Lung (tissue), 12 donors: ENCODE data around the gene ADORA1. TPM values are rescaled to one million over a fixed set of nuclear protein-coding genes. Genes with fewer than 3 reads are reported as not detected.

Source experiments
- ATAC-seq: fragments of 200-7000 bp; cut with Tn5 transposase; one replicate; pipeline ENCODE4 v1.9.1; 2020; ENCODE audit warnings: moderate number of reproducible peaks; ENCODE audit not compliant: insufficient read depth, low FRiP score
- DNase-seq, 3 donors: peaks; one replicate each; pipeline ENCODE4 v3.0.0-alpha.2; 2013 to 2017
- H3K27ac ChIP-seq, 2 donors: one replicate each; pipeline ENCODE4 v1.5.1; 2013; ENCODE audit warnings: mild to moderate bottlenecking in 2 of 2, moderate library complexity in 2 of 2, control low read depth in 1 of 2, inconsistent platforms in 1 of 2, low read depth in 1 of 2, low read length in 1 of 2
- H3K27me3 ChIP-seq, 3 donors: one replicate each; pipeline ENCODE4 v1.5.1; 2013; ENCODE audit warnings: low read length in 2 of 3; ENCODE audit not compliant: control insufficient read depth in 3 of 3, insufficient read depth in 3 of 3
- H3K36me3 ChIP-seq, 4 donors: one replicate each; pipeline ENCODE4 v1.5.1; 2013; ENCODE audit warnings: low read length in 4 of 4, mild to moderate bottlenecking in 1 of 4, moderate library complexity in 1 of 4; ENCODE audit not compliant: control insufficient read depth in 4 of 4, insufficient read depth in 4 of 4
- H3K4me1 ChIP-seq, 5 donors: one replicate each; pipeline ENCODE4 v1.5.1; 2013; ENCODE audit warnings: low read length in 5 of 5, mild to moderate bottlenecking in 2 of 5, moderate library complexity in 1 of 5; ENCODE audit not compliant: control insufficient read depth in 5 of 5, insufficient read depth in 5 of 5
- H3K4me3 ChIP-seq: one replicate; pipeline ENCODE4 v1.5.1; 2013; ENCODE audit warnings: mild to moderate bottlenecking, control low read depth, moderate library complexity
- H3K9ac ChIP-seq, 2 donors: one replicate each; pipeline ENCODE4 v1.5.1; 2013; ENCODE audit warnings: low read length in 2 of 2, control low read depth in 1 of 2; ENCODE audit not compliant: insufficient read depth in 1 of 2
- H3K9me3 ChIP-seq, 4 donors: one replicate each; pipeline ENCODE4 v1.5.1; 2013; ENCODE audit warnings: low read length in 3 of 4, mild to moderate bottlenecking in 1 of 4, moderate library complexity in 1 of 4; ENCODE audit not compliant: control insufficient read depth in 4 of 4, insufficient read depth in 3 of 4
- CTCF ChIP-seq: IDR thresholded peaks from 2 replicates; pipeline ENCODE4 v1.5.1; 2012; ENCODE audit warnings: mild to moderate bottlenecking; ENCODE audit errors: control extremely low read depth, extremely low read depth
- WGBS, 2 donors: extraction: QIAGEN DNeasy Blood & Tissue Kit; methylation state at CpG; one replicate each; pipeline ENCODE4 v1.1.7; 2013; 5-methylcytosine and 5-hydroxymethylcytosine counted together
- polyA plus RNA-seq, 2 donors: library from polyadenylated mRNA; stranded (reverse); fragments of 200-250 nt; gene quantifications; one replicate each; pipeline ENCODE4 v1.2.1, GENCODE V29; 2013
- total RNA-seq, 2 donors: library from RNA; depleted of rRNA in 1 of 2; stranded (reverse); fragments of >200 nt in 1 of 2; gene quantifications; one replicate each; pipeline ENCODE4 v1.2.1, GENCODE V29; 2014 to 2021
- donor health status: control.
- donor health status: control.
- donor health status: Bipolar disorder and iron deficiency.
- donor health status: healthy.
- donor health status: DM: yes; HTN: yes; CAD: no.

ADORA1 gene
- total and polyA plus RNA-seq, 4 donors: 0.57 to 2.3 (median 0.79) TPM

DNA sequence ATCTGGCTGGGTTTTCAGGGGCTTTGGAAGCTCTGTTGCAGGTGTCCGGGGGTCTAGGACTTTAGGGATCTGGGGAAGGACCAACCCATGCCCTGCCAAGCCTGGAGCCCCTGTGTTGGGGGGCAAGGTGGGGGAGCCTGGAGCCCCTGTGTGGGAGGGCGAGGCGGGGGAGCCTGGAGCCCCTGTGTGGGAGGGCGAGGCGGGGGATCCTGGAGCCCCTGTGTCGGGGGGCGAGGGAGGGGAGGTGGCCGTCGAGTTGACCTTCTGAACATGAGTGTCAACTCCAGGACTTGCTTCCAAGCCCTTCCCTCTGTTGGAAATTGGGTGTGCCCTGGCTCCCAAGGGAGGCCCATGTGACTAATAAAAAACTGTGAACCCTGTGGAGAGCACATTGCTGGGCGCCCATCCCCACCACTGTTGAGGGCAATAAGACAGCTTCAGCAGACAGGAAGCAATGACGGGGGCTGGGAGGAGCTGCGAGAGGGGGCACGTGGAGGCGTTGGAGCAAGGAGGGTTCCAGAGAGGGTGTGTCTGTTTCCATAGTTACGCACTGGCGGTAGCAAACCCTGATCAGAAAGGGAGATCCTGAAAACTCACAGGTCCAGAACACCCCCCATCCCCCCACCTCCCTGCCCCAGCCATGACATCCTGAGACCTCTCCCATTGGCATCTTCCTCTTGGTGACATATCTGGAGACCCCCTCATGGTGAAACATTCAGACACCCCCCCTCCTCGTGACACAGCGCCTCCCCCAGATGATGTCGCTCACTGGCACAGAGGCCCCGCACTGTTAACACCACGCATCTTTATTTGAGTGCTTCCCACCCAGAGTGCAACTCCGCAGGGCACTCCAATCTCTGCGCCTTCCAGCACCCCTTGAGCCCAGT, 39.7 kb downstream of the ADORA1 start:
- ATAC-seq (no peak), DNase-seq (no peak)
- H3K9me3 ChIP-seq: peaks cover 0 to 1% (median 0%) of the 10 kb centered on the region in 4 donors
- H3K4me1 ChIP-seq: no peaks in the 10 kb centered on the region
- no peak for TF ChIP-seq CTCF
- H3K9ac ChIP-seq: no peak overlapping the region
- H3K27ac ChIP-seq: no peak overlapping the region
- H3K4me3 ChIP-seq: no peak overlapping the region
- 82 to 85% methylated on average over 23 of the region's 23 CpGs for WGBS, 2 donors
- peaks cover 0 to 3% (median 0%) of the 10 kb centered on the region in 3 donors for H3K27me3 ChIP-seq
- H3K36me3 ChIP-seq: no peaks in the 10 kb centered on the region

DNA sequence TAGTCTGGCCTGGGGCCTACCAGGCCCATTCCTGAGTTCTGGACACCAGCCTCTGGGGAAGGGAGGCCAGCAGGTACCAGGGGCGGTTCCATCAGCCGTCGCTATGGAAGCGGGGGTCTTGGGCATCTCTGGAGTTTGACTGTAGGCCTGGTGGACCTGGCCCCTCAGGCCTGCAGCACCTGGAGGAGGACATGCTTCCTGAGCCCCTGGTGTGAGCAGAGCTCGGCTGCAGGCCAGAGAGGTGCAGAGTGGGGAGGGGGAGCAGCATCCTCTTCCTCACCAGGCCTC, 40.3 kb downstream of the ADORA1 start:
- peaks cover 0 to 3% (median 0%) of the 10 kb centered on the region in 3 donors for H3K27me3 ChIP-seq
- H3K9ac ChIP-seq: no peak overlapping the region
- DNase-seq (no peak), ATAC-seq (no peak)
- no peak for TF ChIP-seq CTCF
- H3K27ac ChIP-seq: no peak overlapping the region
- H3K4me3 ChIP-seq: no peak overlapping the region
- H3K9me3 ChIP-seq: peaks cover 0 to 1% (median 0%) of the 10 kb centered on the region in 4 donors
- WGBS, 2 donors: 92 to 96% methylated on average over 5 of the region's 5 CpGs
- no peaks in the 10 kb centered on the region for H3K36me3 ChIP-seq
- H3K4me1 ChIP-seq: no peaks in the 10 kb centered on the region

GRCh38 chr1:203168256-203168786, 40.8 kb downstream of the ADORA1 start:
- H3K9me3 ChIP-seq: peaks cover 0 to 1% (median 0%) of the 10 kb centered on the region in 4 donors
- H3K4me3 ChIP-seq: no peak overlapping the region
- no peak overlapping the region for H3K27ac ChIP-seq
- no peak for TF ChIP-seq CTCF
- no peaks in the 10 kb centered on the region for H3K36me3 ChIP-seq
- H3K4me1 ChIP-seq: no peaks in the 10 kb centered on the region
- ATAC-seq (no peak), DNase-seq (no peak)
- peaks cover 0 to 3% (median 0%) of the 10 kb centered on the region in 3 donors for H3K27me3 ChIP-seq
- WGBS, 2 donors: 95 to 96% methylated on average over 12 of the region's 12 CpGs
- no peak overlapping the region for H3K9ac ChIP-seq
